ENCODE results near the gene DNAJC5. TPM values are rescaled to one million over a fixed set of nuclear protein-coding genes. Genes with fewer than 3 reads are reported as not detected.
A peak's percentile ranks its signal among the peaks of the same experiment; 100 is the strongest.

The DNAJC5 gene
- total and polyA plus RNA-seq, 2 of the 8 experiments (the other 6 are each of a cell fraction or from before 2014, with no cell fraction given), result 19.2 to 31.2 TPM

- Histone ChIP-seq H2BK15ac (ENCODE audit: low read length) (no peak overlapping the region), H2BK20ac (ENCODE audit: low read length) (no peak overlapping the region), H2AK5ac (ENCODE audit: low read depth, low read length) (no peak overlapping the region), H3K18ac (ENCODE audit: extremely low read depth, low read length) (no peak overlapping the region), H4K8ac (ENCODE audit: extremely low read depth, insufficient read depth, low read length) (peak overlapping the region; percentile 9; the same call in 1 of the 2 replicates), H3K14ac (ENCODE audit: insufficient read length) (no peak overlapping the region), H3K23ac (ENCODE audit: insufficient read length) (no peak overlapping the region), H4K5ac (ENCODE audit: insufficient read length, low read depth, low read length) (no peak overlapping the region), H2AFZ (ENCODE audit: low read length) (no peak overlapping the region), H3K4me3 (ENCODE audit: extremely low read depth in 1 of 4, insufficient read depth in 2 of 4, low read depth in 3 of 4, low read length in 4 of 4) (no peak overlapping the region), H3K56ac (replicated peaks; ENCODE audit: insufficient read length, low read depth, low read length) (no peak overlapping the region), H3K27me3 (replicated peaks in 1 of 4; ENCODE audit: control insufficient read depth in 3 of 4, extremely low read depth in 1 of 4, insufficient read depth in 3 of 4, low read length in 3 of 4) (no peaks in the 10 kb centered on the region), H3K27ac (ENCODE audit: low read depth, low read length) (no peak overlapping the region), H3K4me2 (ENCODE audit: insufficient read depth in 1 of 2, low read depth in 2 of 2, low read length in 2 of 2) (no peak overlapping the region), H4K20me1 (replicated peaks in 1 of 2; ENCODE audit: control insufficient read depth in 1 of 2, insufficient read depth in 2 of 2, low read length in 2 of 2) (peaks cover 7 to 34% of the 10 kb centered on the region in 2 experiments), H2BK5ac (ENCODE audit: low read depth, low read length) (no peak overlapping the region), H2BK12ac (ENCODE audit: low read depth, low read length) (no peak overlapping the region), H3K36me3 (ENCODE audit: control insufficient read depth in 2 of 4, insufficient read depth in 4 of 4, low read length in 3 of 4) (peaks cover 23 to 50% (median 41%) of the 10 kb centered on the region in 4 experiments), H4K91ac (replicated peaks; ENCODE audit: insufficient read length, low read length) (no peak overlapping the region), H3K4ac (replicated peaks; ENCODE audit: insufficient read length, low read depth, low read length) (no peak overlapping the region), H3K79me1 (ENCODE audit: low read depth, low read length) (peaks cover 8% of the 10 kb centered on the region; the same call in 1 of the 2 replicates), H3K9ac (replicated peaks in 1 of 4; ENCODE audit: extremely low read depth in 1 of 4, low read depth in 3 of 4, low read length in 3 of 4) (no peak overlapping the region), H3K9me3 (ENCODE audit: insufficient read depth in 2 of 2, low read depth in 1 of 2, low read length in 1 of 2) (no peaks in the 10 kb centered on the region), H3K79me2 (ENCODE audit: control insufficient read depth in 1 of 2, insufficient read depth in 2 of 2, low read length in 2 of 2) (peaks cover 0 to 33% of the 10 kb centered on the region in 2 experiments; a peak in 1 of 4 replicates), H2BK120ac (replicated peaks; ENCODE audit: low read depth, low read length) (no peak overlapping the region), H3K23me2 (ENCODE audit: low read depth, low read length) (no peaks in the 10 kb centered on the region), H3K4me1 (replicated peaks in 1 of 4; ENCODE audit: control insufficient read depth in 3 of 4, insufficient read depth in 4 of 4, low read length in 3 of 4) (no peaks in the 10 kb centered on the region)
- 94% methylated on average over 32 of the region's 32 CpGs; no CpG with 5 or more reads in 1 of the 2 experiments for WGBS, 2 experiments (ENCODE audit: extremely low coverage in 1 of 2, insufficient coverage in 1 of 2, insufficient read length in 1 of 2, insufficient replicate concordance in 2 of 2, low coverage in 1 of 2, low lambda C conversion rate in 2 of 2, missing lambda C conversion rate in 1 of 2)
- FAIRE-seq, result no peak
- ChIA-PET POLR2A (ENCODE audit: partially characterized antibody) (interaction anchor here (0.6 to 4.3 kb wide), 5 partner anchors 12 to 79 kb away, joined by 3 to 26 read pairs (median 7); partner anchors contain the start of genes TPD52L2 and UCKL1), CTCF (ENCODE audit: partially characterized antibody) (interaction anchor here (0.6 to 4.3 kb wide), 8 partner anchors 9 to 340 kb away, joined by 3 to 12 read pairs (median 3); no protein-coding TSS in a partner anchor)
- no peak for DNase-seq (ENCODE audit: low read depth in 1 of 2, low spot score in 2 of 2)
- TF ChIP-seq SUZ12 (IDR thresholded peaks at IDR 0.05; ENCODE audit: low read length), result no peak
These were observed 17.0 kb upstream of the DNAJC5 start for GRCh38 chr20:63877755-63878470.

All from H1 (cell line).